ENCODE results near the gene NOL3. TPM values are rescaled to one million over a fixed set of nuclear protein-coding genes. Genes with fewer than 3 reads are reported as not detected.
A peak's percentile ranks its signal among the peaks of the same experiment; 100 is the strongest.

NOL3 gene
- total RNA-seq, 2 donors from 2014 or later: 11.6 TPM

DNA sequence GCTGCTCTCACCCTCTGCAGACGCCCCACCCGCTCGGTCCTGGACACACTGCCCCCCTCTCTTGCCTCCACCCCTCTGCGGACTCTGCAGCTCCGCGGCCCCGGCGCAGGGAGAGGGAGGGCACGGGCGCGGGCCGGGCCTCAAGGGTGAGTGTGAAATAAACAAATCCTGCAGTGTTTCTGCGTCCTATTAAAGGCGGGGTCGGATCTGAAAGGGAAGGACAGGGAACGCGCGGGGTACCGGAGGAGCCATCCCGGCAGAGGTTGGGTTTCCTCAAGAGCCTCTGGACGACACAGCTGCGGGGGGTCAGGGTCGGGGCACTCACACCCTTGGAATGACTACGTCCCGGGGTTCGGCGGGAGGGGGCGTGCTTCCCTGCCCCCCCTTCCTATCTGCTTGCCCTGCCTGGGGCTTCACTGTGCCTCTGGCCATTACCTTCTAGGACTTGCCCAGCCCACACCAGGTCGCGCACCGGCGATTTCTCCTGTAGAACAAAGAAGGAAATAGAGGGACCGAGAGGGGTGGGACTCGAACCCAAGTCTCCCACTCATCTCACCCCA is 6.3 kb upstream of the NOL3 start:
- Mint-ChIP-seq H3K4me1 (no peaks in the 10 kb centered on the region), H3K27me3 (ENCODE audit: insufficient read depth) (peaks cover 97% of the 10 kb centered on the region), H3K36me3 (ENCODE audit: low read depth) (no peaks in the 10 kb centered on the region), H3K4me3 (peak overlapping the region; percentile 21), H3K9me3 (peaks cover 2% of the 10 kb centered on the region), H3K27ac (no peak overlapping the region)
- H3K36me3 ChIP-seq (ENCODE audit: control insufficient read depth, insufficient read depth, low read length): no peaks in the 10 kb centered on the region
- no peaks in the 10 kb centered on the region for H3K9me3 ChIP-seq (ENCODE audit: control insufficient read depth, low read length)
- WGBS, 2 experiments (ENCODE audit: insufficient coverage in 1 of 2, insufficient read length in 1 of 2): 0 to 4% methylated on average over 4 to 32 of the region's 34 CpGs
- TF ChIP-seq, protein P1, sequence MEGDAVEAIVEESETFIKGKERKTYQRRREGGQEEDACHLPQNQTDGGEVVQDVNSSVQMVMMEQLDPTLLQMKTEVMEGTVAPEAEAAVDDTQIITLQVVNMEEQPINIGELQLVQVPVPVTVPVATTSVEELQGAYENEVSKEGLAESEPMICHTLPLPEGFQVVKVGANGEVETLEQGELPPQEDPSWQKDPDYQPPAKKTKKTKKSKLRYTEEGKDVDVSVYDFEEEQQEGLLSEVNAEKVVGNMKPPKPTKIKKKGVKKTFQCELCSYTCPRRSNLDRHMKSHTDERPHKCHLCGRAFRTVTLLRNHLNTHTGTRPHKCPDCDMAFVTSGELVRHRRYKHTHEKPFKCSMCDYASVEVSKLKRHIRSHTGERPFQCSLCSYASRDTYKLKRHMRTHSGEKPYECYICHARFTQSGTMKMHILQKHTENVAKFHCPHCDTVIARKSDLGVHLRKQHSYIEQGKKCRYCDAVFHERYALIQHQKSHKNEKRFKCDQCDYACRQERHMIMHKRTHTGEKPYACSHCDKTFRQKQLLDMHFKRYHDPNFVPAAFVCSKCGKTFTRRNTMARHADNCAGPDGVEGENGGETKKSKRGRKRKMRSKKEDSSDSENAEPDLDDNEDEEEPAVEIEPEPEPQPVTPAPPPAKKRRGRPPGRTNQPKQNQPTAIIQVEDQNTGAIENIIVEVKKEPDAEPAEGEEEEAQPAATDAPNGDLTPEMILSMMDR (conservative IDR thresholded peaks at IDR 0.05): no peak
- peak; percentile 66 for DNase-seq
- H3K27ac ChIP-seq (ENCODE audit: low read depth, low read length): no peak overlapping the region
- peak overlapping the region; percentile 66 for H3K4me3 ChIP-seq (ENCODE audit: low read length)
- peaks cover 100% of the 10 kb centered on the region for H3K27me3 ChIP-seq (ENCODE audit: control insufficient read depth, insufficient read depth, low read length, poor library complexity, severe bottlenecking)
- H3K4me1 ChIP-seq (ENCODE audit: control insufficient read depth, insufficient read depth, low read length): no peaks in the 10 kb centered on the region
- no peak overlapping the region for H3K9ac ChIP-seq (ENCODE audit: extremely low read depth, low read length, poor library complexity, severe bottlenecking)

DNA sequence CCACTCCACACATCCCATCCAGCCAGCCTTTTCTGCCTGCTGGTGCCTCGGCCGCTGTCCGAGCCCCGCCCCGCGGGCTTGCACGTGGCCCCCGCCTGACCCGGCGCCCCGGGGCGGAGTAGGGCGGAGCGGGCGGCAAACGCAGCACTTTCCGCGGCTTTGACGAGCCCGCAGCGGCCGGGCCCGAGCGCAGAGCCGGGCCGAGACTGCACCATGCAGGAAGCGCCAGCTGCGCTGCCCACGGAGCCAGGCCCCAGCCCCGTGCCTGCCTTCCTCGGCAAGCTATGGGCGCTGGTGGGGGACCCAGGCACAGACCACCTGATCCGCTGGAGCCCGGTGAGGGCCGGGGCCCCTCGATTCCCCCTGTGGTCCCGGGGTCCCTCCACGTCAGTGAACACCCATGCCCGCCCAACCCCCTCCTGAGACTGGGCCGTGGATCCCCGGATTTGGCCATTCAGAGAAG is 5.7 kb upstream of the NOL3 start, which contains the start of gene HSF4:
Gene HSF4 (plus strand): TSS at position 147 of the 463 bp plus-strand sequence. CDS start 67 bp downstream, at position 214.
- no peaks in the 10 kb centered on the region for H3K9me3 ChIP-seq (ENCODE audit: control insufficient read depth, low read length)
- no peak within 1 kb of the TSS for H3K27ac ChIP-seq (ENCODE audit: low read depth, low read length)
- no peaks in the 10 kb centered on the region for H3K36me3 Mint-ChIP-seq (ENCODE audit: low read depth)
- peak; percentile 69 for DNase-seq
- H3K27me3 ChIP-seq (ENCODE audit: control insufficient read depth, insufficient read depth, low read length, poor library complexity, severe bottlenecking): peaks cover 100% of the 10 kb centered on the region
- H3K4me3 ChIP-seq (ENCODE audit: low read length): peak within 1 kb of the TSS; percentile 66
- H3K9me3 Mint-ChIP-seq: peaks cover 2% of the 10 kb centered on the region
- TF ChIP-seq, protein P1 (conservative IDR thresholded peaks at IDR 0.05): no peak
- H3K4me1 ChIP-seq (ENCODE audit: control insufficient read depth, insufficient read depth, low read length): no peaks in the 10 kb centered on the region
- H3K4me3 Mint-ChIP-seq: peak within 1 kb of the TSS; percentile 21
- peaks cover 98% of the 10 kb centered on the region for H3K27me3 Mint-ChIP-seq (ENCODE audit: insufficient read depth)
- H3K4me1 Mint-ChIP-seq: no peaks in the 10 kb centered on the region
- H3K27ac Mint-ChIP-seq: no peak within 1 kb of the TSS
- 5 to 10% methylated on average over 12 to 41 of the region's 41 CpGs for WGBS, 2 experiments (ENCODE audit: insufficient coverage in 1 of 2, insufficient read length in 1 of 2)
- no peaks in the 10 kb centered on the region for H3K36me3 ChIP-seq (ENCODE audit: control insufficient read depth, insufficient read depth, low read length)
- H3K9ac ChIP-seq (ENCODE audit: extremely low read depth, low read length, poor library complexity, severe bottlenecking): no peak within 1 kb of the TSS

DNA sequence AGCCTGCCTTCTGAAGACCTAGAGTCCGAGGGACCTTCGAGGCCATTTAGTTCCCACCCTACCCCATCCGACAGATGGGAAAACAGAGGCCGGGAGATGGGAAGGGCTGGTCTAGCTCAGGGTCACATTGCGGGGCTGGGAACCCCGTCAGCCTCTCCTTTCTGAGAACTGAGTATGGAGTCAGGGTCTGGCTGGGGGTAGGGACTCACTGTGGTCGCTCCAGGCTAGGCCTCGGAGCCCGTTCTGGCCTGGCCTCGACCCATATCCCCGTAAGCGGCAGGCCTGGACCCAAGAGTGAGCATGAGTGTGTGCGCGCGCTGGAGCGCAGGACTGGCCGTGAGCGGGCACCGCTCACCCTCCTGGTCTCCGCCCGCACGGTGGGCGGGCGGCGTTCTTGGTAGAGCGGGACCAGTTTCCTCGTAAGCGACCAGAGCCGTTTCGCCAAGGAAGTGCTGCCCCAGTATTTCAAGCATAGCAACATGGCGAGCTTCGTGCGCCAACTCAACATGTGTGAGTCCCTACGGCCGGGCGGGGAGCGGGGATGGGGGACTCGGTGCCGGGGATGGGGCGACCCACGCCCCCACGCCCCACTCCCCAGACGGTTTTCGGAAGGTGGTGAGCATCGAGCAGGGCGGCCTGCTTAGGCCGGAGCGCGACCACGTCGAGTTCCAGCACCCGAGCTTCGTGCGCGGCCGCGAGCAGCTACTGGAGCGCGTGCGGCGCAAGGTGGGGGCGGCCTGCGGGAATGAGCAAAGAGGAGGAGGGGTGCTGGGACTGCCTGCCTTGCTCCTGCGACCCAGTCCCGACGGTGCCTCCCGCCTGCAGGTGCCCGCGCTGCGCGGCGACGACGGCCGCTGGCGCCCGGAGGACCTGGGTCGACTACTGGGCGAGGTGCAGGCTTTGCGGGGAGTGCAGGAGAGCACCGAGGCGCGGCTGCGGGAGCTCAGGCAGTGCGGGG is 4.9 kb upstream of the NOL3 start:
- no peaks in the 10 kb centered on the region for H3K36me3 Mint-ChIP-seq (ENCODE audit: low read depth)
- H3K27ac ChIP-seq (ENCODE audit: low read depth, low read length): no peak overlapping the region
- no peak overlapping the region for H3K27ac Mint-ChIP-seq
- H3K27me3 Mint-ChIP-seq (ENCODE audit: insufficient read depth): peaks cover 95% of the 10 kb centered on the region
- H3K4me1 ChIP-seq (ENCODE audit: control insufficient read depth, insufficient read depth, low read length): no peaks in the 10 kb centered on the region
- H3K4me1 Mint-ChIP-seq: peaks cover 4% of the 10 kb centered on the region
- TF ChIP-seq, protein P1 (conservative IDR thresholded peaks at IDR 0.05): no peak
- 7 to 9% methylated on average over 22 to 84 of the region's 85 CpGs for WGBS, 2 experiments (ENCODE audit: insufficient coverage in 1 of 2, insufficient read length in 1 of 2)
- no peak overlapping the region for H3K4me3 Mint-ChIP-seq
- peaks cover 97% of the 10 kb centered on the region for H3K27me3 ChIP-seq (ENCODE audit: control insufficient read depth, insufficient read depth, low read length, poor library complexity, severe bottlenecking)
- H3K9me3 Mint-ChIP-seq: peaks cover 2% of the 10 kb centered on the region
- no peaks in the 10 kb centered on the region for H3K36me3 ChIP-seq (ENCODE audit: control insufficient read depth, insufficient read depth, low read length)
- no peak overlapping the region for H3K9ac ChIP-seq (ENCODE audit: extremely low read depth, low read length, poor library complexity, severe bottlenecking)
- H3K9me3 ChIP-seq (ENCODE audit: control insufficient read depth, low read length): no peaks in the 10 kb centered on the region
- DNase-seq: peak; percentile 76
- H3K4me3 ChIP-seq (ENCODE audit: low read length): no peak overlapping the region
